Measurements from ENCODE around the gene PRAME. TPM values are rescaled to one million over a fixed set of nuclear protein-coding genes. Genes with fewer than 3 reads are reported as not detected.

The PRAME gene
- total RNA-seq, 1 donor from 2014 or later, result 0.10 TPM

DNA sequence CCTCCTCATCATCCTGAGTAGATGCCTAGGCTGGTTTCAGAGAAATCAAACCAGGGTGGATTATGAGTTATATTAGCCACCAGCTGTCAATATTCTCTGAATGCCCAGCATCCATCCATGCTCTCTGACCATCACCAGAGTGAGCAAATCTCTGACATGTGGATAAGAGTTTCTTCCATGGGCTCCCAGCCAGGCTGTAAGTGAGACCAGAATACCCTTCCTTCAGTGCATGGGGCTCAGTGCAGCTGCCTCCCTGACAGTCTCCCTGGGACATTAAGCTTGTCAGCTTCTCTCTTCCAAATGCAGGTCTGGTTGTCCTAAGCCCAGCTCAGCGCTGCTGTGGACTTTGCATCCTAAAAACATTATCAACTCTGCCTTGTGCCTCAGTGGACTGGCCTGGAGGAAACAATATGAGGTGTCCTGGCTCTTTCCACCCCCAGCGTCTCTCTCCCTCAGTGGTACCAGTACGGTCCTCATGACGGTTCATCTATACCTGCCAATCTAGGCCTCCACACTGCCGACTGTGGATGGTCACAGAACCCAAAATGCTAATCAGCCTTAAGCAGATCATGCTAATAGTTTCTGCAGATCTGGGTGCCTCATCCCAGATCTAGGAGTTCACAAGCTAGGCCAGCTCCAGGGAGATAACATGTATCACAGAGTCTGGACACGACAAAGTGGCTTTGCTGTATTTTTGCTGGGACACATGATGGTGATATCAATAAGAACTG, 41.6 kb upstream of the PRAME start:
- DNase-seq (ENCODE audit: extremely low spot score, unreplicated experiment), result no peak
- Mint-ChIP-seq H3K9me3 (no peaks in the 10 kb centered on the region), H3K27ac (no peak overlapping the region), H3K4me3 (no peak overlapping the region), H3K36me3 (no peaks in the 10 kb centered on the region), H3K27me3 (peaks cover 18% of the 10 kb centered on the region), H3K4me1 (ENCODE audit: unreplicated experiment) (no peaks in the 10 kb centered on the region)
- TF ChIP-seq, protein P1, sequence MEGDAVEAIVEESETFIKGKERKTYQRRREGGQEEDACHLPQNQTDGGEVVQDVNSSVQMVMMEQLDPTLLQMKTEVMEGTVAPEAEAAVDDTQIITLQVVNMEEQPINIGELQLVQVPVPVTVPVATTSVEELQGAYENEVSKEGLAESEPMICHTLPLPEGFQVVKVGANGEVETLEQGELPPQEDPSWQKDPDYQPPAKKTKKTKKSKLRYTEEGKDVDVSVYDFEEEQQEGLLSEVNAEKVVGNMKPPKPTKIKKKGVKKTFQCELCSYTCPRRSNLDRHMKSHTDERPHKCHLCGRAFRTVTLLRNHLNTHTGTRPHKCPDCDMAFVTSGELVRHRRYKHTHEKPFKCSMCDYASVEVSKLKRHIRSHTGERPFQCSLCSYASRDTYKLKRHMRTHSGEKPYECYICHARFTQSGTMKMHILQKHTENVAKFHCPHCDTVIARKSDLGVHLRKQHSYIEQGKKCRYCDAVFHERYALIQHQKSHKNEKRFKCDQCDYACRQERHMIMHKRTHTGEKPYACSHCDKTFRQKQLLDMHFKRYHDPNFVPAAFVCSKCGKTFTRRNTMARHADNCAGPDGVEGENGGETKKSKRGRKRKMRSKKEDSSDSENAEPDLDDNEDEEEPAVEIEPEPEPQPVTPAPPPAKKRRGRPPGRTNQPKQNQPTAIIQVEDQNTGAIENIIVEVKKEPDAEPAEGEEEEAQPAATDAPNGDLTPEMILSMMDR (conservative IDR thresholded peaks at IDR 0.05), result no peak

DNA sequence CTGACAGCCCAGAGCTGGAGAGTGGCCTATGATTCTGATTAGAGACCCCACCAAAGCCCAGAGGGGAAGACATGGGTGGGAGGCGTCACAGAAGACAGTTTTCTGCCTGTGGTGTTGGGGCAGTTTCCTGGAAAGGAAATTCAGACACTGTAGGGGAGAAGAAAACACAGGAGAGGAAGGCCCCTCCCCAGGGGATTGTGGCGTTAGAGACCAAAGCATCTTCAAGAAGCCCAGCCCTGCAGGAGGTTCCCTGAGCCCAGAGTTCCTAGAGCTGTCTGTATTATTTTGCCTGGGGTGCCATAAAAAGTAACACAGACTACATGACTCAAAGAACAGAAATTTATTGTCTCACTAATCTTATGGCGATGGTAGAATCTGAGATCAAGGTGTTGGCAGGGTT, 40.2 kb upstream of the PRAME start:
- TF ChIP-seq, protein P1 (conservative IDR thresholded peaks at IDR 0.05), result no peak
- H3K4me1 Mint-ChIP-seq (ENCODE audit: unreplicated experiment), result peaks cover under 1% of the 10 kb centered on the region
- H3K9me3 Mint-ChIP-seq, result no peaks in the 10 kb centered on the region
- H3K27ac Mint-ChIP-seq, result no peak overlapping the region
- no peaks in the 10 kb centered on the region for H3K36me3 Mint-ChIP-seq
- H3K27me3 Mint-ChIP-seq, result peaks cover 18% of the 10 kb centered on the region
- DNase-seq (ENCODE audit: extremely low spot score, unreplicated experiment), result no peak
- no peak overlapping the region for H3K4me3 Mint-ChIP-seq

- H3K27me3 Mint-ChIP-seq, result peaks cover 22% of the 10 kb centered on the region
- TF ChIP-seq, protein P1 (conservative IDR thresholded peaks at IDR 0.05), result no peak
- peaks cover 4% of the 10 kb centered on the region for H3K4me1 Mint-ChIP-seq (ENCODE audit: unreplicated experiment)
- H3K36me3 Mint-ChIP-seq, result no peaks in the 10 kb centered on the region
- no peak overlapping the region for H3K27ac Mint-ChIP-seq
- no peak for DNase-seq (ENCODE audit: extremely low spot score, unreplicated experiment)
- no peaks in the 10 kb centered on the region for H3K9me3 Mint-ChIP-seq
- no peak overlapping the region for H3K4me3 Mint-ChIP-seq
Measured at GRCh38 chr22:22598144-22598543, 39.1 kb upstream of the PRAME start.

DNA sequence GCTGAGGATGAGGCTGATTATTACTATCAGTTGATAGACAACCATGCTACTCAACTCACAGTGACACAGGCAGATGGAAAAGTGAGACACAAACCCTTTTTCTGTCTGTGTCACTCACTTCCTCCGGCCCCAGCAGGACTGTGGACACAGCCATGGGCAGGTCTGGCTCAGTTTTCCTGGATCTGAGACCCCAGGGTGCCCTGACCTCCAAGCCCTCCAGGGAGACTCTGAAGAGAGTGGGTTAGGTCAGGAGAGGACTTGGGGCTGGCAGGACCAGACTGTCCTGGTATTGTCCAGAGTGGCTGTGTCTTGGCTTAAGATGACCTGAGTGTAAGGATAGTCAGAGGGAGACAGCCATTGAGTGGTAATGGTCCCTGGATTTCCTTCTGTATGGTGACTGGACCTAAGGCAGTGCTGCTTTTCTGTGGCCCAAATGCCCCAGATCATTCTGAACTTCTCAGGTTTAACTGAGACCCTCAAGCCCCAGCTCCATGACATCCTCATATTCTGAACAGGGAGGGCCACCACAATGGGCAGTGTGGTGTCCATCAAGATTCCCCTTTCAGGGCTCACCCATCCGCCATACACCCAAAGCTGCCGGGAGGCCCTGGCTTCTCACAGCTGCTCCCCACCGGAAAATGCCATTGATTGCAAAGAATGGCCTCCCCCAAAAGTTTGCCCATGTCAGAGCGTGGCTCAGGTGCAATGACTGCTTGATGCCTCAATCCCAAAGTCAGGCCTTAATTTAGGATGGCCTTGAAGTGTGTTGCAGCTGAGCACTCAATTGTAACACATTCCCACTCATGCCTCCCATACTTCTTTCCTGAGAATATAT, 36.2 kb upstream of the PRAME start:
- peaks cover 16% of the 10 kb centered on the region for H3K27me3 Mint-ChIP-seq
- DNase-seq (ENCODE audit: extremely low spot score, unreplicated experiment), result peak; percentile 39

GRCh38 chr22:22593964-22594656, 35.0 kb upstream of the PRAME start:
- no peak for DNase-seq (ENCODE audit: extremely low spot score, unreplicated experiment)
- Mint-ChIP-seq H3K4me1 (ENCODE audit: unreplicated experiment) (peaks cover 13% of the 10 kb centered on the region), H3K27ac (no peak overlapping the region), H3K9me3 (no peaks in the 10 kb centered on the region), H3K27me3 (peaks cover 16% of the 10 kb centered on the region), H3K36me3 (no peaks in the 10 kb centered on the region), H3K4me3 (no peak overlapping the region)
- TF ChIP-seq, protein P1 (conservative IDR thresholded peaks at IDR 0.05), result peak; percentile 87

More for the DNA sequence above, 36.2 kb upstream of the PRAME start:
- Mint-ChIP-seq H3K27ac (no peak overlapping the region), H3K4me1 (ENCODE audit: unreplicated experiment) (peaks cover 13% of the 10 kb centered on the region), H3K36me3 (no peaks in the 10 kb centered on the region), H3K4me3 (no peak overlapping the region), H3K9me3 (no peaks in the 10 kb centered on the region)
- TF ChIP-seq, protein P1 (conservative IDR thresholded peaks at IDR 0.05), result no peak
